OCI-LY7 (cell line): ENCODE data around the gene KIF14.

Source experiments
- CTCF ChIP-seq: fragments of 200-600 bp; sonication (generic); conservative IDR thresholded peaks from 2 replicates; pipeline ENCODE4 v1.5.1; 2014; ENCODE audit warnings: mild to moderate bottlenecking, antibody characterized with exemption, low read length, moderate library complexity, mixed read lengths
- EZH2phosphoT487 ChIP-seq: fragments of 200-600 bp; sonication (generic); IDR thresholded peaks from 2 replicates; pipeline ENCODE4 v1.6.1; 2018; ENCODE audit warnings: low read depth, borderline replicate concordance, mild to moderate bottlenecking, mixed run types, antibody characterized with exemption, low read length, moderate library complexity, mixed read lengths

GRCh38 chr1:200546577-200546976 is 74.0 kb downstream of the KIF14 start:
- TF ChIP-seq CTCF: no peak
- TF ChIP-seq EZH2phosphoT487: no peak
